ENCODE results near the gene TRIM65. TPM values are rescaled to one million over a fixed set of nuclear protein-coding genes. Genes with fewer than 3 reads are reported as not detected.

The TRIM65 gene
- total and polyA plus RNA-seq, 2 of the 13 experiments (the other 11 are each of a cell fraction or from before 2014, with no cell fraction given) = 10.3 to 22.4 TPM

DNA sequence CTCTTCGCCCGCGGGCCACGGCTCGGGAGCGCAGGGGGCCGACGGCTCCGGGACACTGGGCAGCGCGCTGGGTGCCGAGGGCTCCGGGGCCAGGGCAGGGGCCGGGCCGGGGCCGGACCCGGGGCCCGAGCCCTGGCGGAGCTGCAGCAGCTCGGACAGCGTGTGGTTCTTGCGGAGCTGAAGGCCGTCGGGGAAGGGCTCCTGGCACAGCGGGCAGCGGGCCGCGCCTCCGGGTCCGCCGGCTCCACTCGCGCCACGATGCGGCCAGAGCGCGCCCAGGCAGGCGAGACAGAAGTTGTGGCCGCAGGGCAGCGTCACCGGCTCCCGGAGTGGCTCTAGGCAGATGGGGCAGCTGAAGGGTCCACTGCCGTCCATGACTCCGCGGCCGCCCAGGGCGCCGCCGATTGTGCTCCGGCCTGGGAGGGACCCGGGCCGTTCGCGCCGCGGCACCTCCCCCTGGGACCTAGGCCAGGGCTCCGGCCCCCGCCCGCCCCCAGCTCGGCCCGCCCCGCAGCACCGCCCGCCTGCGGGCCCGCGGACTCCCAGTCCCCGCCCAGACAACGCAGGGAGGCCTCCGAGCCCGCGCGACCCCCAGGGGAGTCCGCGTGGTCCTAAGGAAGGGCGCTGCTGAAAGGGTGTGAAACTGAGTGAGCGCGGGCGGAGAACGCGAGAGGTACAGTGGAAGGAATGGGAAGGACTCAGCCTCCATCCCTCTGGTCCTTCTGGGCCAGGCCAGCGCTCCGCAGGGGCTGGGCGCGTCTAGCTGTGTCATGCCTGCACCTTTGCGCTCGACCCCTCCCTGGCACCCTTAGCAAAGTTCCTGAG lies 18.4 kb downstream of the TRIM65 start, which contains the start of gene TRIM47 (continued):
- TF ChIP-seq TFDP1 (CRISPR knock-in tag; IDR thresholded peaks at IDR 0.05; ENCODE audit: borderline replicate concordance) (peak; percentile 71), ATF6 (CRISPR knock-in tag; conservative IDR thresholded peaks at IDR 0.05) (0 out of 2 replicates have a peak, but pooled peaks have one; percentile 24), THAP11 (CRISPR knock-in tag; IDR thresholded peaks at IDR 0.05) (peak; percentile 70; the same call in 1 of the 2 replicates), ZNF720 (CRISPR knock-in tag; IDR thresholded peaks at IDR 0.05) (peak; percentile 83; the same call in 1 of the 2 replicates), ATF5 (CRISPR knock-in tag; IDR thresholded peaks at IDR 0.05; ENCODE audit: low read depth) (0 out of 2 replicates have a peak, but pooled peaks have one; percentile 42), ZMYM3 (CRISPR knock-in tag; IDR thresholded peaks at IDR 0.05) (peak; percentile 91), ZNF547 (CRISPR knock-in tag; IDR thresholded peaks at IDR 0.05) (no peak), ZNF841 (CRISPR knock-in tag; IDR thresholded peaks at IDR 0.05; ENCODE audit: borderline replicate concordance) (no peak), SIX1 (CRISPR knock-in tag; IDR thresholded peaks at IDR 0.05; ENCODE audit: borderline replicate concordance) (no peak), ZNF83 (CRISPR knock-in tag; IDR thresholded peaks at IDR 0.05; ENCODE audit: borderline replicate concordance) (peak; percentile 20; the same call in 1 of the 2 replicates), PLRG1 (conservative IDR thresholded peaks at IDR 0.05) (no peak), BCL3 (CRISPR knock-in tag; IDR thresholded peaks at IDR 0.05) (no peak; the same call in 1 of the 2 replicates), DZIP1 (CRISPR knock-in tag; IDR thresholded peaks at IDR 0.05) (0 out of 2 replicates have a peak, but pooled peaks have one; percentile 39), ZNF276 (CRISPR knock-in tag; IDR thresholded peaks at IDR 0.05; ENCODE audit: low read depth) (peak; percentile 42; the same call in 1 of the 2 replicates), ZNF672 (CRISPR knock-in tag; IDR thresholded peaks at IDR 0.05) (no peak), NFYB (CRISPR knock-in tag; IDR thresholded peaks at IDR 0.05) (no peak)
- TF ChIP-seq, protein P1, sequence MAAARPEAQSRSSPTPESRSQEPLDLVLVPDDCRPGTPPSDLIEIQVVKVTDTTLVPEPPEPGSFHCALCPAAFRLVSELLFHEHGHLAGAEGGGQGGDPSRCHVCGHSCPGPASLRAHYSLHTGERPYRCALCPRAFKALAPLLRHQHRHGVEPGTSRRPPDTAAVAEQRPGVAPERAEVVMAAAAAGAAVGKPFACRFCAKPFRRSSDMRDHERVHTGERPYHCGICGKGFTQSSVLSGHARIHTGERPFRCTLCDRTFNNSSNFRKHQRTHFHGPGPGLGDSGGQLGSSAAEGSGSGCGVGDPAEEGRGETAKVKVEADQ (CRISPR knock-in tag; IDR thresholded peaks at IDR 0.05; ENCODE audit: borderline replicate concordance) = no peak

All from HepG2 (cell line).